ENCODE data around the gene PEMT. TPM values are rescaled to one million over a fixed set of nuclear protein-coding genes. Genes with fewer than 3 reads are reported as not detected.

The PEMT gene
- total RNA-seq, 1 experiment from 2014 or later, result 29.5 TPM

- no peak for DNase-seq
- Histone ChIP-seq H3K36me3 (ENCODE audit: control insufficient read depth, insufficient read depth, low read length) (no peaks in the 10 kb centered on the region), H3K4me1 (no peaks in the 10 kb centered on the region), H3K9me3 (no peaks in the 10 kb centered on the region), H3K4me3 (ENCODE audit: low read depth, low read length) (no peak overlapping the region), H3K27me3 (replicated peaks; ENCODE audit: control insufficient read depth, insufficient read depth, low read length) (no peaks in the 10 kb centered on the region)
- ChIA-PET POLR2A (interaction anchor here (1.2 kb wide), 1 partner anchor 12 kb away, joined by 4 read pairs; no protein-coding TSS in a partner anchor), CTCF (interaction anchor here (0.7 kb wide), 1 partner anchor 9 kb away, joined by 3 read pairs; no protein-coding TSS in a partner anchor)
- no peak overlapping the region for H3K4me3 Mint-ChIP-seq (ENCODE audit: unreplicated experiment)
- H3K4me1 Mint-ChIP-seq (ENCODE audit: low read depth, unreplicated experiment), result no peaks in the 10 kb centered on the region
- intact Hi-C loops (cut with micrococcal nuclease; ENCODE audit: unreplicated experiment), result loop anchor here (1.0 kb wide), 1 partner anchor 28 kb away; no protein-coding TSS in a partner anchor
- no peaks in the 10 kb centered on the region for H3K9me3 Mint-ChIP-seq (ENCODE audit: unreplicated experiment)
- no peaks in the 10 kb centered on the region for H3K36me3 Mint-ChIP-seq (ENCODE audit: insufficient read depth, unreplicated experiment)
- TF ChIP-seq CTCF (IDR thresholded peaks at IDR 0.05; ENCODE audit: insufficient read depth in 1 of 2, low read depth in 1 of 2, low read length in 1 of 2, severe bottlenecking in 1 of 2, unreplicated experiment in 1 of 2), result no peak
- peak overlapping the region; percentile 66 for H3K27ac Mint-ChIP-seq (ENCODE audit: unreplicated experiment)
- H3K27me3 Mint-ChIP-seq (ENCODE audit: insufficient read depth, unreplicated experiment), result no peaks in the 10 kb centered on the region
- BruUV-seq (replicated peaks), result no TSS peak
These were observed 82.6 kb downstream of the PEMT start for GRCh38 chr17:17508646-17509591.

GRCh38 chr17:17508019-17508535, 83.4 kb downstream of the PEMT start:
- CTCF ChIA-PET, result no interaction called here
- H3K9me3 ChIP-seq, result no peaks in the 10 kb centered on the region
- no peaks in the 10 kb centered on the region for H3K4me1 ChIP-seq
- BruUV-seq (replicated peaks), result no TSS peak
- no peaks in the 10 kb centered on the region for H3K36me3 ChIP-seq (ENCODE audit: control insufficient read depth, insufficient read depth, low read length)
- Mint-ChIP-seq H3K27me3 (ENCODE audit: insufficient read depth, unreplicated experiment) (no peaks in the 10 kb centered on the region), H3K36me3 (ENCODE audit: insufficient read depth, unreplicated experiment) (peaks cover 5% of the 10 kb centered on the region), H3K4me1 (ENCODE audit: low read depth, unreplicated experiment) (no peaks in the 10 kb centered on the region), H3K9me3 (ENCODE audit: unreplicated experiment) (no peaks in the 10 kb centered on the region), H3K4me3 (ENCODE audit: unreplicated experiment) (no peak overlapping the region), H3K27ac (ENCODE audit: unreplicated experiment) (no peak overlapping the region)
- POLR2A ChIA-PET, result no interaction called here
- no peak for TF ChIP-seq CTCF (IDR thresholded peaks at IDR 0.05; ENCODE audit: insufficient read depth in 1 of 2, low read depth in 1 of 2, low read length in 1 of 2, severe bottlenecking in 1 of 2, unreplicated experiment in 1 of 2)
- H3K4me3 ChIP-seq (ENCODE audit: low read depth, low read length), result no peak overlapping the region
- DNase-seq, result no peak
- intact Hi-C loops (cut with micrococcal nuclease; ENCODE audit: unreplicated experiment), result loop anchor here (1.0 kb wide), 1 partner anchor 29 kb away; no protein-coding TSS in a partner anchor
- no peaks in the 10 kb centered on the region for H3K27me3 ChIP-seq (replicated peaks; ENCODE audit: control insufficient read depth, insufficient read depth, low read length)

- no peaks in the 10 kb centered on the region for H3K27me3 ChIP-seq (replicated peaks; ENCODE audit: control insufficient read depth, insufficient read depth, low read length)
- DNase-seq, result no peak
- H3K4me3 ChIP-seq (ENCODE audit: low read depth, low read length), result no peak overlapping the region
- ChIA-PET CTCF (no interaction called here), POLR2A (no interaction called here)
- Mint-ChIP-seq H3K4me3 (ENCODE audit: unreplicated experiment) (no peak overlapping the region), H3K27me3 (ENCODE audit: insufficient read depth, unreplicated experiment) (no peaks in the 10 kb centered on the region), H3K27ac (ENCODE audit: unreplicated experiment) (no peak overlapping the region), H3K36me3 (ENCODE audit: insufficient read depth, unreplicated experiment) (peaks cover 6% of the 10 kb centered on the region), H3K4me1 (ENCODE audit: low read depth, unreplicated experiment) (no peaks in the 10 kb centered on the region), H3K9me3 (ENCODE audit: unreplicated experiment) (no peaks in the 10 kb centered on the region)
- H3K4me1 ChIP-seq, result no peaks in the 10 kb centered on the region
- no peaks in the 10 kb centered on the region for H3K36me3 ChIP-seq (ENCODE audit: control insufficient read depth, insufficient read depth, low read length)
- no peak for TF ChIP-seq CTCF (IDR thresholded peaks at IDR 0.05; ENCODE audit: insufficient read depth in 1 of 2, low read depth in 1 of 2, low read length in 1 of 2, severe bottlenecking in 1 of 2, unreplicated experiment in 1 of 2)
- BruUV-seq (replicated peaks), result no TSS peak
- no peaks in the 10 kb centered on the region for H3K9me3 ChIP-seq
- intact Hi-C loops (cut with micrococcal nuclease; ENCODE audit: unreplicated experiment), result loop anchor here (1.0 kb wide), 1 partner anchor 30 kb away; no protein-coding TSS in a partner anchor
These were observed 84.0 kb downstream of the PEMT start for GRCh38 chr17:17507465-17508011.
